ENCODE data around the gene BATF.

Gene BATF

GRCh38 chr14:75497701-75498100 lies 24.6 kb upstream of the BATF start:
- in situ Hi-C loops (cut with MboI; ENCODE audit: low sequenced_read_pairs): loop anchor here (25.0 kb wide), 1 partner anchor 360 kb away; the partner anchor contains the start of gene NEK9

GRCh38 chr14:75499084-75499875 lies 23.0 kb upstream of the BATF start:
- in situ Hi-C loops (cut with MboI; ENCODE audit: low sequenced_read_pairs): loop anchor here (25.0 kb wide), 1 partner anchor 362 kb away; the partner anchor contains the start of gene NEK9

DNA sequence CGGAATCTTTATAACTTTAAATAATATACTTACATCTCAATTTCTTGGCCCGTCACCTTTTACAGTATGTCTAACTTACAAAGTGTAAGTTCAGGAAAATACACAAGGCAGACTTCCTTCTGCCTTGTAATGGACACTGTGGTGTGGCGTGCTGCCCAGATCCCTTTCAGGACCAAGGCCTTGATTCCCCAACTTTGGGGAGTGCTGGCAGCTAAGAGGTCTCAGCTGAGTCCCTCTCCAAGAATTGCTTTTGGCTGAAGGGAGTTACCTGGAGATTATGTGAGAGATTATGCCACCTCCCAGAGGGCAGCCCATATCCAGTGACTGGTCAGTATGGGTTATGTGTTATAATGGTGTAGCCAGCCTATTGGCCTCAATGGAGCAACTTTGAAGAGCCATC lies 21.2 kb upstream of the BATF start:
- in situ Hi-C loops (cut with MboI; ENCODE audit: low sequenced_read_pairs): no loop called here

GRCh38 chr14:75504411-75504810 lies 17.9 kb upstream of the BATF start:
- in situ Hi-C loops (cut with MboI; ENCODE audit: low sequenced_read_pairs): no loop called here

GRCh38 chr14:75506930-75507329 lies 15.3 kb upstream of the BATF start:
- in situ Hi-C loops (cut with MboI; ENCODE audit: low sequenced_read_pairs): no loop called here

GRCh38 chr14:75510547-75510946 lies 11.7 kb upstream of the BATF start:
- in situ Hi-C loops (cut with MboI; ENCODE audit: low sequenced_read_pairs): no loop called here

DNA sequence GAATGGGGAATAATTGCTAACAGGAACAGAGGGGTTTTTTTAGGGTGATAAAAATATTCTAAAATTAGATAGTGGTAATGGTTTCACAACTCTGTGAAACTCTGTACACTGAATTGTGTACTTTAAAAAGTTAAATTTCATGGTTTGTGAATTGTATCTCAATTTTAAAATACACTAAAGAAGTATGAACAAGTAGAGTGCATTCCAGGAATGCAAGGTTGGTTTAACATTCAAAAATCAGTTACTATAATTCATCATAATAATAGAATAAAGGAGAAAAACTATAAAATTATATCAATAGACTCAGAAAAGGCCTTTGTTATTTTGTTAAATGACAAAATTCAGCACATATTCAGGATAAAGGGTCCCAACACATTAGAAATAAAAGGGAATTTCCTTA lies 11.1 kb upstream of the BATF start:
- in situ Hi-C loops (cut with MboI; ENCODE audit: low sequenced_read_pairs): no loop called here

DNA sequence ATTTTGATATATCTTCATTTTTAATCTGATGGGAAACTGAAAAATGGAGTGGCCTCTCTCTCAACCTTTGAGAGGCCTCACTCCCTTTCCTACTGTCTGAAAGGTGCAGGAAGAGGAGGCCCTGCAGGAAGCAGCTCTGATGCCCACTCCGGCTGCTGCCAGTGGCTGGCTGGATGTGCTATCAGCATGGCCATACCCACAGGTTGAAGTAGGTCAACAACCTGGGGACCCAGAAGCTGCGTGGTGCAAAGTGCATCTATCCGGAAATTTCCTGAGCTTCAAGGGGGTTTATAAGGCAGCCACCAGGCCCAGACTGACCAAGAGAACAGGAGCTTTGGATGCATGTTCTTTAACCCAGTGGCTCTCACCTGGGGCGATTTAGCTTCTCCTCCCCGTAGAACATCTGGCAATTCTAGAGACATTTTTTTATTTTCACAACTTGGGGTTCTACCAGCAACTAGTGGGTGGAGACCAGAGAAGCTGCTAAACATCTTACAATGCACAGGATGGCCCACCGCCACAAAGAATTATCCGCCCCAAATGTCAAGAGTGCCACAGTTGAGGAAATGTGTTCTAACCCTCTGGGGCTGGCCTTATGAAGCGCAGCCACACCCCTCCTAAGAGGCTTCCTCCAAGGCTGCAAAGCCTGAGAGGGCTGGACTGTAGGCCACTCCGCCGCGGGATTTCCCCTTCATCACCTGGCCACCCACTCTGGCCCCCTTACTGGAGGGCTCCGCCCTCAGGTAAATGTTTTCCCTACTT lies 8.2 kb upstream of the BATF start:
- in situ Hi-C loops (cut with MboI; ENCODE audit: low sequenced_read_pairs): no loop called here

DNA sequence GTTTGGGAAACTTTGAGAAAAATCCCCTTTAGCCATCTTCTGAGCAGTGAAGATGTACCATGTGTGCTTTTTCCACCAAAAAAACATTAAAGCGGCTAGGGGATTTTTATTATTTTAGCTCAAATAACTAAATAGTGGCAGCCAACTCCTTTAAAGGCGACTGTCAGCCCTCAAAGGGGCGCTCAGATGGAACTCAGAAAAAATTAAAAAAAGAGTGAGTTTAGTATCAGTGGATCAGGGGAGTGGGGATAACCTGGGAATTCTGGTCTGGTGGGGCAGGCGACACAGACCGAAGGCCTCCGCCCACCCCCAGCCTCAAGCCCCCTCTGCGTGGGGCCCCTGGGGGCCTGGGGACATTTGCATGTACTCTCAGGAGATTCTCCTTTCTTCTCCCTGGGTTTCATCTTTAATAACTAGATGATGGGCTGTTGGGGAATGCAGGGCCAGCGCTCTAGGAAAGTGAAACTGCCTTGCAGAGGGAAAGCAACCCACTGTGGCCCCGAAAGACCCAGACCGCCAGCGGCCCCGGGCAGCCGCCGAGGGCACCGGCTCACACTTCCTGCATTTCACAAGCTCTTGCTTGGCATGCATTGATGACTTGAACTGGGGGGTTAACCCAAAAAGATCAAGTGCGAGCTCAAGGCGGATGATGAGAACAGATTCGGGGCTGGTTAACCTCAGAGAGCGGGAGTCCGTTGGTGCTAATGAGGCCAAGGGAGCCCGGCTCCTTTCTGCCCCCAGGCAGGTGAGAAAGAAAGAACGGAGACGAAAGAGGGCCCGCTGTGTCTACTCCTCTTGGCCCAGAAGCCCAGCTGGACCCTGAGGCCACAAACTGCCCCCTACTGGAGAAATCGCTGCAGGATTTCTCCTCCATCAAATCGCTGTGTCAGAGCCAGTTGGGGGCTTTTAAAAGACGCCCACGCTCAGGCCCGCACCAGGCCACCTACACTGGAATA lies 7.3 kb upstream of the BATF start:
- in situ Hi-C loops (cut with MboI; ENCODE audit: low sequenced_read_pairs): no loop called here

GRCh38 chr14:75515629-75515996 lies 6.7 kb upstream of the BATF start:
- in situ Hi-C loops (cut with MboI; ENCODE audit: low sequenced_read_pairs): no loop called here

GRCh38 chr14:75518625-75519024 lies 3.6 kb upstream of the BATF start:
- in situ Hi-C loops (cut with MboI; ENCODE audit: low sequenced_read_pairs): no loop called here

GRCh38 chr14:75519394-75519793 lies 2.9 kb upstream of the BATF start:
- in situ Hi-C loops (cut with MboI; ENCODE audit: low sequenced_read_pairs): no loop called here

GRCh38 chr14:75519826-75520728 lies 2.2 kb upstream of the BATF start:
- in situ Hi-C loops (cut with MboI; ENCODE audit: low sequenced_read_pairs): no loop called here

DNA sequence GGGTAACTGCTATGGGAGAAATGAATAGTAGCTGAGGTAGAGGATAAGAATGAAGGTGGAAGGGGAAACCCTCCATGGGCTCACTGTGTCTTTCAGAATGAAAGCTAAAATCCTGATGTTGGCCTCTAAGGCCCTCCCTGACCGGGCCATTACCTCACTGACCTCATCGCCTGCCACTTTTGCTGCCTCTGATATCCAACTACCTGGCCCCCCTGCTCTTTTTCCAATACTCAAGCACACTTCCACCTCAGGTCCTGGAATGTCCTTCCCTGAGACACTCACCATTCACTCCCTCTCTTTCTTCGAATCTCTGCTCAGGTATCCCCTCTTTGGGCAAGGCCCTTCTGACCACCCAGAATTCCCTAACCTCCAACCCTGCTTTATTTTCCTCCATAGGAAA lies 1.4 kb upstream of the BATF start:
- in situ Hi-C loops (cut with MboI; ENCODE audit: low sequenced_read_pairs): no loop called here

- in situ Hi-C loops (cut with MboI; ENCODE audit: low sequenced_read_pairs): no loop called here
Measured at GRCh38 chr14:75521415-75522199, 662 bp upstream of the BATF start.

DNA sequence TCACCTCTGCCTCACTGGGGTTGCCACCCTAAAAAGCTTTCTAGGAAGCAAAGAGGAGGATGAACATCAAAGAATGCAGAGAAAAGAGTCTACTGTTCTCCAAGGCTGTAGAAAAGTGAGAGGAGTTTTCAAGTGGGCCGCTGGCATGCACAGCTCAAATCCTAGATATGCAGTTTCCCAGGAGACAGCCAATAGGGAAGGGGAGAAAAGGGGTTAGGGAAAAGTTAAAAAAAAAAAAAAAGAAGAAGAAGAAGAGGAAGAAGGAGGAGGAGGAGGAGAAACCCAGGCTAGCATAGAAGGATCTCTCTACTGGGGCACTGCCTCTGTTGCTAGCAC lies 682 bp downstream of the BATF start:
- in situ Hi-C loops (cut with MboI; ENCODE audit: low sequenced_read_pairs): no loop called here

DNA sequence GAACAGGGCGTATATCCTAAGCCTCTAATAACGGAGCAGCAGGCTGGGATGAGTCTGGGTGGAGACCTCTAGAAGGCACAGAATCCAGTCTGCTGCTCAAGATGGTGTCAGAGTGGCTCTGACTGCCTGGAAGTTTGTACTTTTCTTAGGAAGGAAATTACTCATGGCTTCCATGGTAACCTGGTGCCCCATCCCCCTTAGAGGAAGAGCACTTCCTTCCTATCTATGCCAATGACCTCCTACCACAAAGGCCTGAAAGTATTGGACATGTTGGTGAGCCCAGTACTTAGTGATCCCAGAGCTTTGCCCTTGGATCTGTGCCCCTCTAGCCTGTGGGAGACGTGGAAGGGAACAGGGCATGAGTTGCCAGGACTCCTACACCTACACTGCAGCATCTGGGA lies 1.5 kb downstream of the BATF start:
- in situ Hi-C loops (cut with MboI; ENCODE audit: low sequenced_read_pairs): no loop called here

DNA sequence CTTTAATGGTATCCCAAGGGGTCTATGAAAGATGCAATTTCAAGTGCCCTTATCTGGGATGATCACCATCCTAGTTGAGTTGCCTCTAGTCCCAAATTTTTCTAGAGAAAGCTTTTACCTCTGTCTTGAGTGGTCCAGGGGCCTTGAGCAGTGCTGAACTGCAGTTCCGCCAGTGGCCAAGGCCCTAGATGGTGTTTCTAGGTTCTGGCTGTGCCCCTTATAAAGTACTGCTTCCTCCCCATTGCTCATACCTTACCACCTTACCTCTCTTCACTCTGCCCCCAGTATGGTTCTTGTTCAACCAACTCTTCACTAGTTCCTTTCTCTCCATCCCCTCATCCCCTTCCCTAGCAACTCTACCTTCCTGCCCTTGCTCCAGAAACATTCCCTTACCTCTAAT lies 3.7 kb downstream of the BATF start:
- in situ Hi-C loops (cut with MboI; ENCODE audit: low sequenced_read_pairs): no loop called here

DNA sequence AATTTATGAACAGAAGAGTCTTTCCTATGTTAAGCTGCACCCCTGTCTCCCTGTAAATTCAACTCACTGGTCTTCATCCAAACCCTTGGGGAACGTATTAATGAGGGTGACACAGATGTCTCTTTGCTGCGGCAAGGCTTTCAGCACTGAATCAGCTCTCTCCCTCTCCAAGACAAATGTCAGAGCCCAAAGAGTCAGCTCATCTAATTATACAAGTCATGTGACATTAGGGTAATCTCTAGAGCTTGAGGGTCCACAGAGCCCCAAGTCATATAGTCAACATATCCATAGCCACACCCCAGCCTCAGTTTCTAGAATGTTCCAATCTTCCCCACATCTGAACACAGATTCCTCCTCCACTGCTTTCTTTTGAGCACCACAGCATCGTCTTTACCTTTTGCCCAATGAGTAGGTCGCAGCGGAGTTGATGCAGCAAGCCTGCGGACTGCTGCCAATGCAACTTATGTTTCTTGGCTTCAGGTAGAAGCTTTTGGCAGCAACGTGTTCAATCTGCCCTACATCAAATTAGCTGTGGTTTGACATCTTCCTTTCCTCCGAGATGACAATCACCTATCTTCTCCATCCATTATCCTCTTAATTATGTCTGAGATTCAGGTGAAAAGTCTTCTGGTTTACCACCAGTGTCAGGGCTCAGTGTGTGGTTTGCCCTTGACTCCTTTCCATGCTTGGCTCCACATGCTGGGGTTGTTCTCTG lies 5.3 kb downstream of the BATF start:
- in situ Hi-C loops (cut with MboI; ENCODE audit: low sequenced_read_pairs): no loop called here
